H1 (cell line): ENCODE measurements around the gene INVS. TPM values are rescaled to one million over a fixed set of nuclear protein-coding genes. Genes with fewer than 3 reads are reported as not detected.

Source experiments
- CTCF ChIA-PET: fragments of 300-600 bp; sonication (Branson Sonifier 250); formaldehyde crosslinking; loops from one replicate; lab custom pipeline; 2021; ENCODE audit not compliant: partially characterized antibody; lab: Charles Lee
- POLR2A ChIA-PET: fragments of 300-600 bp; sonication (Branson Sonifier 250); formaldehyde crosslinking; loops from one replicate; lab custom pipeline; 2021; ENCODE audit warnings: inconsistent platforms; ENCODE audit not compliant: partially characterized antibody; lab: Charles Lee
- DNase-seq, 2 experiments: peaks; one replicate each; pipeline versions ENCODE4 v3.0.0 to v3.0.0-alpha.2; 2010 to 2022; ENCODE audit warnings: low spot score in 2 of 2, low read depth in 1 of 2, mixed read lengths in 1 of 2
- FAIRE-seq: peaks from 2 replicates; lab custom pipeline; 2011; peaks lifted over from hg19 to GRCh38; lab: Jason Lieb, UNC
- H2AFZ ChIP-seq: 2 replicates; pipeline ENCODE4 v1.8.1; 2012; ENCODE audit warnings: low read length, inconsistent platforms
- H2AK5ac ChIP-seq: 2 replicates; pipeline ENCODE4 v1.6.1; 2013; ENCODE audit warnings: low read depth, low read length
- H2BK120ac ChIP-seq: replicated peaks from 2 replicates; pipeline ENCODE3; 2013; ENCODE audit warnings: low read depth, low read length, inconsistent platforms
- H2BK12ac ChIP-seq: 2 replicates; pipeline ENCODE4 v1.6.1; 2013; ENCODE audit warnings: low read depth, low read length
- H2BK15ac ChIP-seq: 2 replicates; pipeline ENCODE4 v1.6.1; 2013; ENCODE audit warnings: low read length
- H2BK20ac ChIP-seq: 2 replicates; pipeline ENCODE4 v1.6.1; 2013; ENCODE audit warnings: low read length
- H2BK5ac ChIP-seq: 2 replicates; pipeline ENCODE4 v1.6.1; 2013; ENCODE audit warnings: low read depth, low read length
- H3K14ac ChIP-seq: 2 replicates; pipeline ENCODE4 v1.6.1; 2013; ENCODE audit warnings: inconsistent platforms; ENCODE audit not compliant: insufficient read length
- H3K18ac ChIP-seq: 2 replicates; pipeline ENCODE4 v1.6.1; 2013; ENCODE audit warnings: low read length; ENCODE audit errors: extremely low read depth
- H3K23ac ChIP-seq: 2 replicates; pipeline ENCODE4 v1.6.1; 2013; ENCODE audit warnings: inconsistent platforms; ENCODE audit not compliant: insufficient read length
- H3K23me2 ChIP-seq: 2 replicates; pipeline ENCODE4 v1.6.1; 2013; ENCODE audit warnings: low read depth, low read length
- H3K27ac ChIP-seq: 2 replicates; pipeline ENCODE4 v1.6.1; 2011; ENCODE audit warnings: low read depth, low read length, inconsistent platforms
- H3K27me3 ChIP-seq, 4 experiments: replicated peaks in 1 of 4; 1 replicate in 1 of 4; 2 replicates in 3 of 4; pipeline versions ENCODE4 v1.6.1 to v1.8.1; 2011 to 2013; ENCODE audit warnings: low read length in 3 of 4, mild to moderate bottlenecking in 3 of 4, inconsistent platforms in 2 of 4, mixed read lengths in 2 of 4, moderate library complexity in 1 of 4; ENCODE audit not compliant: control insufficient read depth in 3 of 4, insufficient read depth in 3 of 4; ENCODE audit errors: extremely low read depth in 1 of 4
- H3K36me3 ChIP-seq, 4 experiments: 2 replicates each; pipeline versions ENCODE4 v1.6.1 to v1.8.1; 2011 to 2013; ENCODE audit warnings: mild to moderate bottlenecking in 4 of 4, low read length in 3 of 4, moderate library complexity in 2 of 4, control low read depth in 1 of 4, inconsistent platforms in 1 of 4; ENCODE audit not compliant: insufficient read depth in 4 of 4, control insufficient read depth in 2 of 4
- H3K4ac ChIP-seq: replicated peaks from 2 replicates; pipeline ENCODE3; 2013; ENCODE audit warnings: low read length, low read depth, mixed read lengths, inconsistent platforms; ENCODE audit not compliant: insufficient read length
- H3K4me1 ChIP-seq, 4 experiments: replicated peaks in 1 of 4; 1 replicate in 1 of 4; 2 replicates in 3 of 4; pipeline versions ENCODE4 v1.6.1 to v1.8.1; 2011 to 2013; ENCODE audit warnings: low read length in 3 of 4, inconsistent platforms in 2 of 4, mixed read lengths in 1 of 4; ENCODE audit not compliant: insufficient read depth in 4 of 4, control insufficient read depth in 3 of 4
- H3K4me2 ChIP-seq, 2 experiments: 2 replicates each; pipeline versions ENCODE4 v1.6.1 to v1.8.1; 2011 to 2013; ENCODE audit warnings: low read depth in 2 of 2, low read length in 2 of 2, control low read depth in 1 of 2, inconsistent platforms in 1 of 2, mild to moderate bottlenecking in 1 of 2; ENCODE audit not compliant: insufficient read depth in 1 of 2
- H3K4me3 ChIP-seq, 4 experiments: fragments of 200-600, 300-600 bp in 1 of 4; sonication (generic), shearing (Covaris generic), sonication (Bioruptor Twin) in 1 of 4; 2 replicates each; pipeline versions ENCODE4 v1.5.1 to v1.8.1; 2011 to 2016; ENCODE audit warnings: low read length in 4 of 4, low read depth in 3 of 4, control low read depth in 2 of 4, inconsistent platforms in 2 of 4, mild to moderate bottlenecking in 2 of 4, mixed read lengths in 1 of 4, moderate library complexity in 1 of 4; ENCODE audit not compliant: insufficient read depth in 2 of 4; ENCODE audit errors: extremely low read depth in 1 of 4
- H3K56ac ChIP-seq: replicated peaks from 2 replicates; pipeline ENCODE3; 2013; ENCODE audit warnings: low read depth, mild to moderate bottlenecking, mixed read lengths, low read length, inconsistent platforms; ENCODE audit not compliant: insufficient read length
- H3K79me1 ChIP-seq: 2 replicates; pipeline ENCODE4 v1.6.1; 2013; ENCODE audit warnings: low read depth, low read length, control low read depth
- H3K79me2 ChIP-seq, 2 experiments: 2 replicates each; pipeline versions ENCODE4 v1.6.1 to v1.8.1; 2012 to 2013; ENCODE audit warnings: low read length in 2 of 2, mild to moderate bottlenecking in 2 of 2, inconsistent platforms in 1 of 2; ENCODE audit not compliant: insufficient read depth in 2 of 2, control insufficient read depth in 1 of 2
- H3K9ac ChIP-seq, 4 experiments: replicated peaks in 1 of 4; 1 replicate in 1 of 4; 2 replicates in 3 of 4; pipeline versions ENCODE4 v1.6.1 to v1.8.1; 2011 to 2013; ENCODE audit warnings: low read depth in 3 of 4, low read length in 3 of 4, control low read depth in 2 of 4, mild to moderate bottlenecking in 2 of 4, moderate library complexity in 2 of 4, inconsistent platforms in 1 of 4; ENCODE audit errors: extremely low read depth in 1 of 4
- H3K9me3 ChIP-seq, 2 experiments: 2 replicates each; pipeline versions ENCODE4 v1.6.1 to v1.8.1; 2012 to 2013; ENCODE audit warnings: mild to moderate bottlenecking in 2 of 2, moderate library complexity in 2 of 2, control low read depth in 1 of 2, inconsistent platforms in 1 of 2, low read depth in 1 of 2, low read length in 1 of 2, mixed read lengths in 1 of 2; ENCODE audit not compliant: insufficient read depth in 2 of 2
- H4K20me1 ChIP-seq, 2 experiments: replicated peaks in 1 of 2; 2 replicates each; pipeline versions ENCODE3 to v1.8.1; 2011 to 2013; ENCODE audit warnings: inconsistent platforms in 2 of 2, low read length in 2 of 2, mild to moderate bottlenecking in 1 of 2; ENCODE audit not compliant: insufficient read depth in 2 of 2, control insufficient read depth in 1 of 2
- H4K5ac ChIP-seq: 2 replicates; pipeline ENCODE4 v1.6.1; 2013; ENCODE audit warnings: low read length, low read depth, mixed read lengths, inconsistent platforms; ENCODE audit not compliant: insufficient read length
- H4K8ac ChIP-seq: 2 replicates; pipeline ENCODE4 v1.8.0; 2013; ENCODE audit warnings: mild to moderate bottlenecking, moderate library complexity, low read length, inconsistent platforms; ENCODE audit not compliant: insufficient read depth; ENCODE audit errors: extremely low read depth
- H4K91ac ChIP-seq: replicated peaks from 2 replicates; pipeline ENCODE3; 2013; ENCODE audit warnings: low read length, mixed read lengths, inconsistent platforms; ENCODE audit not compliant: insufficient read length
- CBX8 ChIP-seq: fragments of 300-800, 300-1000 bp; sonication (generic); IDR thresholded peaks from 2 replicates; pipeline ENCODE4 v1.7.1; 2016; ENCODE audit warnings: low read depth, low read length, borderline replicate concordance
- FOSL1 ChIP-seq: IDR thresholded peaks from 2 replicates; pipeline ENCODE4 v1.6.1; 2011; ENCODE audit warnings: mild to moderate bottlenecking, low read depth, low read length, moderate library complexity; ENCODE audit not compliant: insufficient read depth
- GTF2F1 ChIP-seq: IDR thresholded peaks from 2 replicates; pipeline ENCODE4 v1.6.1; 2012; ENCODE audit warnings: low read depth, low read length, improper control_type of control experiment, borderline replicate concordance
- MAFK ChIP-seq: IDR thresholded peaks from 2 replicates; pipeline ENCODE4 v1.6.1; 2012; ENCODE audit warnings: low read depth, mild to moderate bottlenecking, improper control_type of control experiment, low read length
- POLR2A ChIP-seq, 2 experiments: IDR thresholded peaks; 1 replicate in 1 of 2; 2 replicates in 1 of 2; pipeline ENCODE4 v1.6.1; 2011; ENCODE audit warnings: low read depth in 2 of 2, low read length in 2 of 2, mild to moderate bottlenecking in 2 of 2; ENCODE audit errors: control extremely low read depth in 1 of 2
- RNF2 ChIP-seq: fragments of 200-900, 300-1000 bp; sonication (generic); IDR thresholded peaks from 2 replicates; pipeline ENCODE4 v1.7.1; 2016; ENCODE audit warnings: borderline replicate concordance, low read depth, mild to moderate bottlenecking, antibody characterized with exemption, low read length; ENCODE audit not compliant: poor library complexity, severe bottlenecking; ENCODE audit errors: missing control alignments
- SP2 ChIP-seq: IDR thresholded peaks from 2 replicates; pipeline ENCODE4 v1.6.1; 2012; ENCODE audit warnings: mild to moderate bottlenecking, low read length, inconsistent platforms
- SRF ChIP-seq: IDR thresholded peaks from 2 replicates; pipeline ENCODE4 v1.6.1; 2011; ENCODE audit warnings: mild to moderate bottlenecking, low read depth, low read length, moderate library complexity
- TAF7 ChIP-seq: optimal IDR thresholded peaks from 2 replicates; pipeline ENCODE3; 2011; ENCODE audit warnings: low read depth, mild to moderate bottlenecking, inconsistent platforms, low read length, moderate library complexity, borderline replicate concordance
- TCF12 ChIP-seq: IDR thresholded peaks from 2 replicates; pipeline ENCODE4 v1.6.1; 2011; ENCODE audit warnings: low read depth, mild to moderate bottlenecking, low read length
- TEAD4 ChIP-seq: IDR thresholded peaks from 2 replicates; pipeline ENCODE4 v1.6.1; 2012; ENCODE audit warnings: low read depth, low read length, inconsistent platforms, mixed read lengths
- YY1 ChIP-seq: IDR thresholded peaks from 2 replicates; pipeline ENCODE4 v1.6.1; 2011; ENCODE audit warnings: low read depth, mild to moderate bottlenecking, low read length
- WGBS, 2 experiments: shearing (Covaris generic) in 1 of 2; methylation state at CpG; one replicate each; pipeline versions ENCODE4 v1.1.6 to v1.1.7; 2013 to 2015; ENCODE audit warnings: low lambda C conversion rate in 2 of 2, mixed read lengths in 2 of 2, inconsistent platforms in 1 of 2, low coverage in 1 of 2, missing lambda C conversion rate in 1 of 2; ENCODE audit not compliant: insufficient replicate concordance in 2 of 2, insufficient coverage in 1 of 2, insufficient read length in 1 of 2; ENCODE audit errors: extremely low coverage in 1 of 2, missing lambda C conversion rate in 1 of 2; 5-methylcytosine and 5-hydroxymethylcytosine counted together
- polyA plus RNA-seq, 7 experiments: library from polyadenylated mRNA; depleted of rRNA in 3 of 7; stranded (reverse) in 5 of 7; unstranded in 2 of 7; fragments of >200 nt in 5 of 7; fragments of 200-250 nt in 2 of 7; gene quantifications; 1 replicate in 5 of 7; 2 replicates in 1 of 7; 4 replicates in 1 of 7; pipeline versions ENCODE4 v1.2.1 to v1.2.3, GENCODE V29; 2011 to 2013; ENCODE audit warnings: missing spikeins in 2 of 7, mixed read lengths in 2 of 7
- total RNA-seq: library from RNA; stranded (reverse); fragmentation: NEBNext Ultra II Directional; extraction: Animal tissue kit (Norgen Biotek cat#: 25700); gene quantifications from 2 replicates; pipeline ENCODE4 v1.2.1, GENCODE V29; 2021
- TF ChIP-seq, protein P1 (sequence below): IDR thresholded peaks from 2 replicates; pipeline ENCODE4 v1.6.1; 2011; ENCODE audit warnings: low read depth, mild to moderate bottlenecking, low read length; ENCODE audit not compliant: insufficient read depth

INVS gene
- total and polyA plus RNA-seq, 2 of the 8 experiments (the other 6 are each of a cell fraction or from before 2014, with no cell fraction given): 4.1 to 6.9 TPM

DNA sequence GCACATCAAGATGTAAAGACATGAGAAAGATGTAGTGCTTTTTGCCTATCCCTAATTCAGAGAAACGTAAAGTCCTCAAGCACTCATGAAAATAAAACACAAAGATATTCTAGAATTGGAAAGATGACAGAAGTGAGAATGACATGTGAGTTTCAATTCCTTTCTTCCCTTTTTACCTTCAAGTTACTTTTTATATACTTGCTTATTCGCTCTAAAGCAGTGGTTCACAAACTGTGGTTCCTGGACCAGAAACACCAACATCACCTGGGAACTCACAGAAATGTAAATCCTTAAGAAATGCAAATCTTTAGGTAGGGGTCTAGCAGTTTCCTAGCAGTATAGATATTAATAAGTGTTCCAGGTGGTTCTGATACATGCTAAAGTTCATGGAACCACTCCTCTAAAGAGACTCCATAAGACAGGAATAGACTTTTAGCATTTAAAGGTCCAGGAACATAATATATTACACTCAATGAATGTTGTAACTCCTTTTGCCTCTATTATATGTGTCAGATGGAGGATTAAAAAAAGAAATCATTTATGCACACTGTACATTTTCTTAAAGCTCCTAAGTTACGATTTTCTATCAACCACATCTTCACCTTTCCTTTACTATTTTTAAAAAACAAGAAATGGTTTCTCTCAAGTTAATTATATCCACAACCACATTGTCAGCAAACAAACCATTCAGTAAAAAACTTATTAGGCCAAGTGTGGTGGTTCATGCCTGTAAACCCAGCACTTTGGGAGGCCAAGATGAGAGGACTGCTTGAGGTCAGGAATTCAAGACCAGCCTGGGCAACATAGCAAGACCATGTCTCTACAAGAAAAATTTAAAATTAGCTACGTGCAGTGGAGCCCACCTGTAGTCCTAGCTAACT is 40.1 kb upstream of the INVS start:
- Histone ChIP-seq H3K4me2 (no peak overlapping the region), H3K9ac (no peak overlapping the region), H3K23ac (no peak overlapping the region), H3K56ac (no peak overlapping the region), H3K79me2 (peaks cover 0 to 4% of the 10 kb centered on the region in 2 experiments; a peak in 1 of 4 replicates), H2BK5ac (no peak overlapping the region), H3K27ac (no peak overlapping the region), H2BK20ac (no peak overlapping the region), H2AFZ (no peak overlapping the region), H3K79me1 (no peaks in the 10 kb centered on the region), H3K4ac (no peak overlapping the region), H2AK5ac (no peak overlapping the region), H4K5ac (no peak overlapping the region), H3K36me3 (no peaks in the 10 kb centered on the region), H4K91ac (no peak overlapping the region), H3K23me2 (no peaks in the 10 kb centered on the region), H3K14ac (no peak overlapping the region), H3K9me3 (no peaks in the 10 kb centered on the region), H2BK12ac (no peak overlapping the region), H3K18ac (no peak overlapping the region), H3K4me1 (no peaks in the 10 kb centered on the region; a peak in 1 of 7 replicates), H4K8ac (no peak overlapping the region), H2BK15ac (no peak overlapping the region), H3K4me3 (no peak overlapping the region), H4K20me1 (peaks cover 0 to 1% of the 10 kb centered on the region in 2 experiments), H2BK120ac (no peak overlapping the region), H3K27me3 (no peaks in the 10 kb centered on the region)
- ChIA-PET CTCF (no interaction called here), POLR2A (no interaction called here)
- no peak for DNase-seq
- FAIRE-seq: no peak
- WGBS, 2 experiments: 97 to 100% methylated on average over 1 to 4 of the region's 4 CpGs
- TF ChIP-seq SRF (no peak), MAFK (no peak), FOSL1 (no peak), POLR2A (IDR thresholded peaks at IDR 0.05; ENCODE audit: control extremely low read depth in 1 of 2, low read depth in 2 of 2, low read length in 2 of 2) (no peak), GTF2F1 (no peak), SP2 (no peak), CBX8 (no peak), RNF2 (no peak), TCF12 (no peak), TEAD4 (no peak), YY1 (no peak), TAF7 (no peak)
- TF ChIP-seq, protein P1, sequence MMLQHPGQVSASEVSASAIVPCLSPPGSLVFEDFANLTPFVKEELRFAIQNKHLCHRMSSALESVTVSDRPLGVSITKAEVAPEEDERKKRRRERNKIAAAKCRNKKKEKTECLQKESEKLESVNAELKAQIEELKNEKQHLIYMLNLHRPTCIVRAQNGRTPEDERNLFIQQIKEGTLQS: no peak
